Ishikawa (cell line): Measurements from ENCODE around the gene FRAS1.

Source experiments
- CEBPB ChIP-seq: IDR thresholded peaks from 2 replicates; pipeline ENCODE4 v1.6.1; 2012
- EGR1 ChIP-seq: IDR thresholded peaks from 2 replicates; pipeline ENCODE4 v1.6.1; 2012
- NFIC ChIP-seq: IDR thresholded peaks from 2 replicates; pipeline ENCODE4 v1.6.1; 2012
- TAF1 ChIP-seq: IDR thresholded peaks from 2 replicates; pipeline ENCODE4 v1.6.1; 2012; ENCODE audit warnings: low read depth, mild to moderate bottlenecking
- USF1 ChIP-seq: IDR thresholded peaks from 2 replicates; pipeline ENCODE4 v1.6.1; 2012
- YY1 ChIP-seq: IDR thresholded peaks from 2 replicates; pipeline ENCODE4 v1.6.1; 2012; ENCODE audit warnings: low read depth
- ZBTB7A ChIP-seq: IDR thresholded peaks from 2 replicates; pipeline ENCODE4 v1.6.1; 2012; ENCODE audit warnings: low read depth
- TF ChIP-seq, protein P1 (sequence below): IDR thresholded peaks from 2 replicates; pipeline ENCODE4 v1.6.1; 2012; ENCODE audit warnings: low read depth, mild to moderate bottlenecking

DNA sequence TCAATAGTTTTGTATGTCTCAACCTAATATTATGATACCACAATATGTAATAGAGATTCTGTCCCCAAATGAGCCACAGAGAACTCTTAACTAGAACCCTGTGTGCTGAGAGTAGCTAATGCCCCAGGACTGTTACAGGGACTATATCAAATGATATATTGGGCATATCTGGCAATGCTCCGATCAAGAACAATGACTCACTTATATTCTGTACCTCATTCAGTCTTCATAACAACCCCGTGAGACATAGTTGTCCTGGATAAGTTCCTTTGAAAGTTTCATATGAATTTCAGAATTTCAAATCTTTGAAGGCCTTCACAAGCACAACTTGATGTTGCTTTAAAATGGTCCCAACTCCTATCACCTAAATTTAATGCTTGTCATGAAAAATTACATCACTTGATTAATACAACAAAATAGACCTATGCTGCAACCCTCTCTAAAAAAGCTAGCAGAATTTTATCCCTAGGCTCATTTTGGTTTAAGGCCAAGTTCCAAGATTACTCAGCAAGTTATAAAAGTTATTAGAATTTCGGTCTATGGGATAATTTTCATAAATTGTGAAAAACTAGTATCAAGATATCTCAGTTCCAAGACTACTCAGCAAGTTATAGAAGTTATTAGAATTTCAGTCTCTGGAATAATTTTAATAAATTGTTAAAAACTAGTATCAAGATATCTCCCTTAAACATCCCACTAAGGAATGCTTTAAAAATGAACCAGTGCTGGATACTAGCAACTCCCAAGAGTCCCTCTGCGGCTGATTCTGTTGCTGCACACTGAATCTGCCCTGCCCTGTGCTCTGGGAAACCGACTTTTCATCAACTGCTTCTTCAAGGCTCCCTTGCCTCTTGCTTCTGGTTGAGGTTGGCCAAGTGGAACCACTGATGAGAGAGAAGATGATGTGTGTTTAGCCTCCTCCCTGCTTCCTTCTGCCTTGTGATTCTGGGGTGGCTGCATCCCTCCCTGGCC, 488.4 kb downstream of the FRAS1 start:
- TF ChIP-seq TAF1 (no peak), CEBPB (no peak), NFIC (no peak), ZBTB7A (no peak), USF1 (no peak), YY1 (no peak), EGR1 (no peak)
- TF ChIP-seq, protein P1, sequence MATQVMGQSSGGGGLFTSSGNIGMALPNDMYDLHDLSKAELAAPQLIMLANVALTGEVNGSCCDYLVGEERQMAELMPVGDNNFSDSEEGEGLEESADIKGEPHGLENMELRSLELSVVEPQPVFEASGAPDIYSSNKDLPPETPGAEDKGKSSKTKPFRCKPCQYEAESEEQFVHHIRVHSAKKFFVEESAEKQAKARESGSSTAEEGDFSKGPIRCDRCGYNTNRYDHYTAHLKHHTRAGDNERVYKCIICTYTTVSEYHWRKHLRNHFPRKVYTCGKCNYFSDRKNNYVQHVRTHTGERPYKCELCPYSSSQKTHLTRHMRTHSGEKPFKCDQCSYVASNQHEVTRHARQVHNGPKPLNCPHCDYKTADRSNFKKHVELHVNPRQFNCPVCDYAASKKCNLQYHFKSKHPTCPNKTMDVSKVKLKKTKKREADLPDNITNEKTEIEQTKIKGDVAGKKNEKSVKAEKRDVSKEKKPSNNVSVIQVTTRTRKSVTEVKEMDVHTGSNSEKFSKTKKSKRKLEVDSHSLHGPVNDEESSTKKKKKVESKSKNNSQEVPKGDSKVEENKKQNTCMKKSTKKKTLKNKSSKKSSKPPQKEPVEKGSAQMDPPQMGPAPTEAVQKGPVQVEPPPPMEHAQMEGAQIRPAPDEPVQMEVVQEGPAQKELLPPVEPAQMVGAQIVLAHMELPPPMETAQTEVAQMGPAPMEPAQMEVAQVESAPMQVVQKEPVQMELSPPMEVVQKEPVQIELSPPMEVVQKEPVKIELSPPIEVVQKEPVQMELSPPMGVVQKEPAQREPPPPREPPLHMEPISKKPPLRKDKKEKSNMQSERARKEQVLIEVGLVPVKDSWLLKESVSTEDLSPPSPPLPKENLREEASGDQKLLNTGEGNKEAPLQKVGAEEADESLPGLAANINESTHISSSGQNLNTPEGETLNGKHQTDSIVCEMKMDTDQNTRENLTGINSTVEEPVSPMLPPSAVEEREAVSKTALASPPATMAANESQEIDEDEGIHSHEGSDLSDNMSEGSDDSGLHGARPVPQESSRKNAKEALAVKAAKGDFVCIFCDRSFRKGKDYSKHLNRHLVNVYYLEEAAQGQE, result no peak
